ENCODE data around the gene CDK7. TPM values are rescaled to one million over a fixed set of nuclear protein-coding genes. Genes with fewer than 3 reads are reported as not detected.

The CDK7 gene
- total RNA-seq, 1 donor = 91.1 TPM

GRCh38 chr5:69305512-69305911 lies 70.8 kb downstream of the CDK7 start:
- TF ChIP-seq CTCF (IDR thresholded peaks at IDR 0.05; ENCODE audit: insufficient read depth, low read depth, low read length) = no peak
- H3K4me3 ChIP-seq (ENCODE audit: low read depth, low read length) = no peak overlapping the region
- no peak for DNase-seq (ENCODE audit: low read depth)

GRCh38 chr5:69308046-69308553 lies 73.4 kb downstream of the CDK7 start:
- DNase-seq (ENCODE audit: low read depth) = no peak
- H3K4me3 ChIP-seq (ENCODE audit: low read depth, low read length) = no peak overlapping the region
- no peak for TF ChIP-seq CTCF (IDR thresholded peaks at IDR 0.05; ENCODE audit: insufficient read depth, low read depth, low read length)

GRCh38 chr5:69309380-69309779 lies 74.7 kb downstream of the CDK7 start:
- no peak for TF ChIP-seq CTCF (IDR thresholded peaks at IDR 0.05; ENCODE audit: insufficient read depth, low read depth, low read length)
- DNase-seq (ENCODE audit: low read depth) = no peak
- no peak overlapping the region for H3K4me3 ChIP-seq (ENCODE audit: low read depth, low read length)

GRCh38 chr5:69312459-69313160 lies 77.9 kb downstream of the CDK7 start:
- no peak overlapping the region for H3K4me3 ChIP-seq (ENCODE audit: low read depth, low read length)
- TF ChIP-seq CTCF (IDR thresholded peaks at IDR 0.05; ENCODE audit: insufficient read depth, low read depth, low read length) = no peak
- DNase-seq (ENCODE audit: low read depth) = no peak

GRCh38 chr5:69313428-69313827 lies 78.7 kb downstream of the CDK7 start:
- TF ChIP-seq CTCF (IDR thresholded peaks at IDR 0.05; ENCODE audit: insufficient read depth, low read depth, low read length) = no peak
- H3K4me3 ChIP-seq (ENCODE audit: low read depth, low read length) = no peak overlapping the region
- DNase-seq (ENCODE audit: low read depth) = no peak

GRCh38 chr5:69315972-69316371 lies 81.3 kb downstream of the CDK7 start:
- no peak for TF ChIP-seq CTCF (IDR thresholded peaks at IDR 0.05; ENCODE audit: insufficient read depth, low read depth, low read length)
- no peak overlapping the region for H3K4me3 ChIP-seq (ENCODE audit: low read depth, low read length)
- DNase-seq (ENCODE audit: low read depth) = no peak

GRCh38 chr5:69317391-69317790 lies 82.7 kb downstream of the CDK7 start:
- TF ChIP-seq CTCF (IDR thresholded peaks at IDR 0.05; ENCODE audit: insufficient read depth, low read depth, low read length) = no peak
- DNase-seq (ENCODE audit: low read depth) = no peak
- no peak overlapping the region for H3K4me3 ChIP-seq (ENCODE audit: low read depth, low read length)
